COR-L47 (cell line): ENCODE measurements around the gene EGR4.
"Not testable (repeated sequence)": the region's sequence is repeated elsewhere in the genome, so short reads cannot be mapped to it uniquely, and the experiment has no call there.

Source experiments
- DNase-seq: peaks from one replicate; lab custom pipeline; 2025; lab: John Stamatoyannopoulos, UW

The EGR4 gene

DNA sequence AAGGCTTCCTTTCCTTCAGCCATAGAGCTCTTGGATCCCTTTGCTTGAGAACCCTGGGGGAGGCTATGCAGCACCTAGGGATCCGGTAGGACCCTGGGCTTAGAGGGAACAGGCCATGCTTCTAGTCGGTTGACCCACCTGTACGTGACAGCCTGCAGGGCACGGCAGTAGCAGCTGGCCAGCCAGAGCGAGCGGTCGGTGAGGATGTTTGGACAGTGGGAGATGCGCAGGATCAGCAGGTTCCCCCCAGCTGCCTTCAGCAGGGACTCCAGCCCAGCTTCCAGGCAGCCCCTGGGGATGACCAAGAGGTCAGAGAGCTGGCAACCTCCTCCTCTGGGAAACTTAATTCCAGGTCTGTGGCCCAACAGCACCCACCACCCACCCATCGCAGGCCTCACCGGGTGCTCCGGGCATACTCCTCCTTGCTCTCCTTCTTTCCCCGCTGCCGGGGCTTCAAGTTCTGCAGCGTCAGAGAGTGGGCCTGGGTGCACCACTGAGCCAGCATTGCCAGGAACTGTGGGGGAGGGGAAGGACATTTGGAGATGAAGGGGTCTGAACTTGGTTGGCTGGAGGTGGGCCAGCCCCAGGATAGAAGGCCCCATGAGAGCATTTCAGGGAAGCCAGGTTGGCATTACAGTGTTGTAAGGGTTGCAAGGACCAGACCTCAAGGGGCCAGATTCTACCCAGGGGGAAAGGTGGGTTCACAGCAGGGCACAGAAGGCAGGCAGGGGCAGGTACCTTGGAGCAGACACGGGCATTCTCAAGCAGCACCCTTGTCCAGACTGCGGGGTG lies 29.6 kb downstream of the EGR4 start:
- no peak for DNase-seq

GRCh38 chr2:73262691-73263429 lies 30.5 kb downstream of the EGR4 start:
- DNase-seq: not testable (repeated sequence)

GRCh38 chr2:73262108-73262651 lies 31.2 kb downstream of the EGR4 start:
- DNase-seq: no peak

- DNase-seq: no peak
These were observed 32.9 kb downstream of the EGR4 start for GRCh38 chr2:73260338-73260984.

GRCh38 chr2:73259704-73260337 lies 33.5 kb downstream of the EGR4 start:
- no peak for DNase-seq

GRCh38 chr2:73259276-73259675 lies 34.1 kb downstream of the EGR4 start:
- no peak for DNase-seq

DNA sequence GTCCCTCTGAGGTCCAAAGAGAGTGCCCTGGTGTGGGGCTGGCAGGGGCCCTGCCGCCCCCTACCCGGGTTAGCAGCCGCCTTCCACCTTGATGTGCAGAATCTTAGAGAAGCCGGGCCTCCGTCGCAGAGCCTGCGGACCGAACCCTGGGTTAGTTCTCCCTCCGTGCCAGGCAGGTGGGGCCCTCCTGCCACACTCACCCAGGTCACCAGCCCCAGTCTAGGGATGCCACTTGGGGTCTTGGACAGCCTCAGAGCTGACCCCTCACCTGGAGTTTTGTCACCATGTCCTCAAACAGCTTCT lies 34.5 kb downstream of the EGR4 start:
- DNase-seq: no peak

DNA sequence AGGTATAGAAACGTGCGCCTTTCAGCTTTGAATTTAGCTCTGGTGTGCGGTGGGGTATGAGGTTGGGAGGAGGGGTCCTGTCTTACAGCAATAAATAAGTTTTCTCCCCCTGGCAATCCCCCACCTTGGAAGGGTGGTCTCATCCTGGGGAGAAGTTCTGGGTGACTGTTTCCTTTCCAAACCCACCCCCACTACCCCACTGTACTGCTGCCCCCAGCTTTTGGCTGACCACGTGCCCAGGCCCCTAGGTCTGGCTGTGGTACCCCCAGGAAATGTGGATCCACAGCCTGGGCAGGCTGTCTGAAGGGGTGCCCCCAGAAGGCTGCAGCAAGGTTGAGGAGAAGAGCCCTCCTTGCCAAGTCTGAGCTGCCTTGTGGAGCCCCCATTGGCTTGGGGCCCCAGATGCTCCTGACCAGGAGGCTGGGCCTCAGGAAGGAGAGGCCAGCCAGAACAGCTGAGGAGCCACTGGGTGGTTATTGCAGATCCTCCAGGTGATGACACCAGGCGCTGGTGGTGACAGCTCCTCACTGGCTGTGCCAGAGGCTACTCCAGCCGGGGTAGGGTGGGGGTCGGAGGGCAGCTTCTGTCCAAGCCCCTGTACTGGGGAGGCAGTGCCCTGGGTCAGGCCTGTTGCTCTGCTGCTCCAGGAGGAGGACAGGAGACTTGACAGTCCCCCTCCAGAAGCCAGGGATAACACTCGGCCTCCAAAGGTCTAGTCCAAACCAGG lies 35.0 kb downstream of the EGR4 start:
- no peak for DNase-seq

DNA sequence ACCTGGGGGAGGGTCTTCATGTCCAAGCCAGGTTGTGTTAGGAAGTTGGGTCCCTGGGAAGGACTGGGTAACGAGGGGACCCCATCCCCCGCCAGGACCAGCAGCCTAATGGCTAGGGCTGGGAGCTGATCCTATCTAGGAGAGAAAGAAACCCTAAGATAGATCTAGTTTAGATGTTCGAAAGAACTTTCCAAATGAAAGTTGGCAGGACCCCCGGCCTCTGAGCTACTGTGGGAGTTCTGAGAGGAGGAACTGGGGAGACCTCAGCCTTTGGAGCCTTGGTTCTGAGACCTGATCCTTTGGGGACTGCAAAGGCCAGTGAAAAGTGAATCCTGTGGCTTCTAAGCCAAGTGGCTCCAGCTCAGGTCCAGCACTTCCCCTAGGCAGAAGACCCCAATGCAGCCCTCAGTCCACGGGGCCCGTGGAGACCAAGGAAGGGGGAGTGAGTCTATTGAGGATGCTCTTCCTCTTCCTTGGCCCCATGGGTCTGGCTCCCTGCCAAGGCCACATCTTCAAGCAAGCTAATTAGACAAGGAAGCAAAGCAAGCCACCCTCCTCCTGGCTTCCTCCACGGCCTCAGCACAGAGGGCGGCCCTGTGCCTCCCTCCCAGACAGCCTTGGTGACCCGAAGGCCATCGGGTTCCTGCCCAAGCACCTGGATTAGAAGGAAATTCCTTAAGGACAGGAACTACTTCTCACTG lies 35.8 kb downstream of the EGR4 start:
- DNase-seq: no peak

DNA sequence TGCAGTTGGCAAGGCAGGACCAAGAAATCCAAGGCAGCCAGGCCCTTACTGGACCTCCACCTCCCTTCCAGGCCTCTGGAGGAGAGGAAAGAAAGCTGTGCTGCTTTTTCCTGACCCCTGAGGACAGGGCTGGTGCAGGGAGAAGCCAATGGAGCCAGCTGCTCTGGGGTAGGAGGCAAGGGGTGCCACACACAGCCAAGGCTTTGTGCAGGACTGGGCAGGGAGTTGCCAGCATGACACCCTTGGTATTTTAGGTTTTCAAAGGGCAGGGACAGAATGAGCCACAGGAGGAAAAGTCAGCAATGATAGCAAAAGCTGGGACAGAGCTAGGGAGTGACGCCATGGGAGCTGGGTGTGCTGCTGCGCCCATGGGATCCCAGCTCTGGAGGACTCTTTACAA lies 36.3 kb downstream of the EGR4 start:
- no peak for DNase-seq

GRCh38 chr2:73256618-73256922 lies 36.8 kb downstream of the EGR4 start:
- no peak for DNase-seq

DNA sequence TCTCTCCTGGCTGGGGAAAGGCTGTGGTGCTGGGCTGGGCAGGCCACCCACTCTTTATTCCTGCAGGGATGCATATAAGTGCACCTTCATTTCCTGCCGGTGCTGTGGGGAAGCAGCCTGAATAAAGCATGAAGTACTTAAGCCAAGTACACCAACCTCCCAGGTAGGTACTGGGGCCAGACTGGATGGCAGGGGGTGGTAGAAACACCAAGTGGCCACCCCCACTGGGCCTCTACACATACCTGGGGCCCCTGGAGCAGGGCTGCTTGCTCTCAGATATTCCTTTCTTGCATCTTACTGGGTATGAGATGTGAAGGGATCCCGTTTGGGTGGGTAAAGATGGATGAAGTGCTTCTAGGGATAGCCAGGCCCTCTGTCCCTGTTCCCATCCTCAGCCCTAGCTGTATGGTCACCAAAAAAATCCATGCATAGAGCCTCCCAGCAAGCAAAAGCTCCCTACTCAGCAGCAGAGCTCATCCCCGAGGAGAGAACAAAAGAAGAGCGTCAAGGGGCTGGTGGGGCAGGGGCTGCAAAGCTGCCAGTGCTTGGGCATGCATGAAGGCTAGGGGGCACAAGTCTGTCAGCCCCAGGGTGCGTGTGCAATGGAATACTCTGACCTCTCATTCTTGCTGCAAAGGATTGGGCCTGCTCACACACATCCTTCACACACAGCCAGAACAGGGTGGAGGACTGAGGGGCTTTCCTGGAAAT lies 37.3 kb downstream of the EGR4 start:
- no peak for DNase-seq

DNA sequence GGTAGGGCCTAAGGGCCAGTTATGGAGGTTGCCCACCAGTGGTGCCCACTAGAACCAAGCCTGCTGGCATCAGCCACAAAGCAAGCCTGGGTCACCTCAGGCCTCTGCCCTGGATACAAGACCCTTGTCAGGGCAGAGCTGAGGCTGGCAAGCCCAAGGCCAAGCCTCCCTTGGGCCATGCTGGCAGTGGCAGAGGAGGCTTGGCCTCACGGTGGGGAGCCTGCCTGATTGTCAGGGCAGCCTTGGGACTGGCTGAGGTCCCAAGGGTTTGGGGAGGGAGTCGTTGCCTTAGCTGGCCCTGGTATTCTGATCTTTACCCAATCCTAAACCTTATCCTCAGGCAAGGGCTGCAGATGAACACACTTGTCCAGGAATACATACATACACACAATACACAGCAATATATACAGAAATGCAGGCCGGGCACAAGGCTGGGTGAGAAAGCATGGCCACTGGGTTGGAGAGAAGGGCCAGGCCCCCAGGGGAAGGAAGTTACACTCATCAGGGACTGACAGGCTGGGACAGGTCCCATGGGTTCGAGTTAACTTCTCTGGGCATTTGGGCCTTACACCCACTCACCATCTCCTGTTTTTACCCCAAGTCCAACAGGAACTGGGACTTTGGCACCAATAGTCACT lies 38.2 kb downstream of the EGR4 start:
- no peak for DNase-seq

DNA sequence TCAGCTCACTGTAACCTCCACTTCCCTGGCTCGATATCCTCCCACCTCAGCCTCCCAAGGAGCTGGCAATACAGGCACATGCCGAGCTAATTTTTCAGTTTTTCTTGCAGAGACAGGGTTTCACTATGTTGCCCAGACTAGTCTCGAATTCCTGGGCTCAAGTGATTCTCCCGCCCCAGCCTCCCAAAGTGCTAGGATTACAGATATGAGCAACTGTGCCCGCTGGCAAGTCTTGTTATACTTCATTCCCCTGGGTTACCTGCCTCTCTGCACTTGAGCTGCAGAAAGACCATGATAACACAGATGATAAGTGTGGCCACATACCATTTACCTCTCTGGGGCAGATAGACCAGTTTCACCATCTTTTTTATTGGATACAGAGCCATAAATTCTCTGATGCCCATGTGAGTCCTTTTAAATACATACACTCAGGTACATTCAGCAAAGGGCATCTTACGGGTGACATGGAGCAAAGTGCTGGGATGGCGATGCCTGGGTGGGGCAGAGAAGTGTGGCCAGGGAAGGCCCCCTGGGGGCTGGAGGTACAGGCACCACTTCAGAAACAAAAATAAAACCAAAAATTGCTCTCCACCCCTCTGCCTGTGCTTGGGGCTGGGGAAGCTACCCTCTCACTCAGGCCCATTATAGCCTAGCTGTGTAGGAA lies 38.9 kb downstream of the EGR4 start:
- DNase-seq: no peak

DNA sequence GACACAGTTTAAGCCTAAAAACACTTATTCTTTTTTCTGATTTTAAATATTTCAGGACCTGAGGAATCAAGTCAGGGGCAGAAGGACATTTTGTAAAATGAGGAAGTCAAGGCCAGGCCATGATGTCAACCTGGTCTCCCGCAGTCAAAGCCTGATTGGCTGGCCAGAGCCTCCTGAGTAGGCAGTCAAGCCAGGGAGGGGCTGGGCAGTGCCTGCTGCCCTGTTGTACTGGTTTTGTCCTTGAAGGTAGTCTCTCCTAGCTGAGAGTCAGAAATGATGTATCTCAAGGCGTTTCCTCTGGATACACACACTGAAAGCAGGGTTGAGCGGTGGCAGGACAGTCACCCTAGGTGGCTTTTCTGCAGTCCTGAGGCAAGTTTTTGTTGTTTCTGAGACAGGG lies 39.4 kb downstream of the EGR4 start:
- DNase-seq: no peak

DNA sequence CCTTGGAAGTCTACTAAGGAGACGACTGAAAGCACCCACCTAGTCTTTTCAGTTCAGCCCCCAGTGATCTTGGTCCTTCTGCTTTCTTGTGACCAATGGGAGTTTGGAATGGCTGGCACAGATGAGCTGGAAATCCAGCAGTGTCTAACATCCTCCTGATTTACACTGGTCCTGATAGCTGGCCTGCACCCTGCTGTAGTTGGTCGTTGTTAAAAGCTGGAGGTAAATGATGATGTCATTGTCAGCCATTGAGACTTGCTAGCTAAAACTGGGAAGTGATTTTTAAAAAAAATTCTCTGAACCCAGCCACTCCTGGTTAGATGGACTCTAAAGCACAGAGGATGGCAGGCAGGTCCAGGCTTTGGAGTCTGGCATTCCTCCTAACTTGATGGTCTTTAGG lies 39.9 kb downstream of the EGR4 start:
- DNase-seq: no peak

DNA sequence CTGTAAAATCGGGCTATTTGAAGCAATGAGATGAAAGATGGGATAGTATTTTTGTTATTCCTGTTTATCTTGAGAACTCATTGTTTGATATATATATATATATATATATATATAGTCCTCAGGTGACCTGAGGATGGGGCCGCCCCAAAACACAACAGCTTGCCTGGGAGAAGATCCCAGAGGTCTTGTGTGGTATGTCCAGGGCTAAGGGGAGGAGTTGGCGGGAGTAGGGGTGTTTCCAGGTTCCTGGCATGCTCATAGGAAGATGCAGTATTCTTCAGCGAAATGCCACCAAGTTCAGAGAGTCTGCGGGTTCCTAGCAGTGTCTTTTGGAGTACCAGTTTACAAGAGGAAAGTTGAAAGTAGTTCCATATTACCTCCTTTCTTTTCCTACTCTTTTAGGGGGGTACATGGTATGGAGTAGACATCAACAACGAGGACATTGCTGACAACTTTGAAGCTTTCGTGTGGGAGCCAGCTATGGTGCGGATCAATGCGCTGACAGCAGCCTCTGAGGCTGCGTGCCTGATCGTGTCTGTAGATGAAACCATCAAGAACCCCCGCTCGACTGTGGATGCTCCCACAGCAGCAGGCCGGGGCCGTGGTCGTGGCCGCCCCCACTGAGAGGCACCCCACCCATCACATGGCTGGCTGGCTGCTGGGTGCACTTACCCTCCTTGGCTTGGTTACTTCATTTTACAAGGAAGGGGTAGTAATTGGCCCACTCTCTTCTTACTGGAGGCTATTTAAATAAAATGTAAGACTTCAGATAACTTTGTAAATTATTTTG lies 40.9 kb downstream of the EGR4 start:
- DNase-seq: no peak

- DNase-seq: no peak
These were observed 42.2 kb downstream of the EGR4 start for GRCh38 chr2:73250872-73251846.
